Fibroblast of skin of left quadriceps (primary cell): ENCODE measurements around the gene CCDC183.
"Not testable (repeated sequence)": the region's sequence is repeated elsewhere in the genome, so short reads cannot be mapped to it uniquely, and the experiment has no call there.

ENCODE experiments used
- DNase-seq, 2 experiments: peaks; one replicate each; pipeline ENCODE4 v3.0.0-alpha.2; 2013; ENCODE audit warnings: low read depth in 2 of 2

Gene CCDC183

DNA sequence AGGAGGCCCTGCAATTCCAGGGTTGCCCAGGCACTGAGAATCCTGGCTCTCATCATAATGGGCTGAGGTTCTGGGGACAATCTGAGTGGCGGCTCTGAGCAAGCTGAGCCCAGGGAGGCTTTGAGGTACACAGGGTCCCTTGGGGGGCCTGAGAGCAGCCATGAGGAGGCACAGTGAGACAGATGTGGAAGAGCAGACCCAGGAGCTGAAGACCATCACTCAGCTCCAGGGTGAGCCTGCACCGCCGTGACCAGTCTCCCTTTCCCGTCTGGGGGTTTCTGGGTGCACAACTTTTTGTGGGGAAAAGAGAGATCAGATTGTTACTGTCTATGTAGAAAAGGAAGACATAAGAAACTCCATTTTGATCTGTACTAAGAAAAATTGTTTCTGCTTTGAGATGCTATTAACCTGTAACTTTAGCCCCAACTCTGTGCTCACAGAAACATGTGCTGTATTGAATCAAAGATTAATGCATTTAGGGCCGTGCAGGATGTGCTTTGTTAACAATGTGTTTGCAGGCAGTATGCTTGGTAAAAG lies at the start of gene CCDC183:
Gene CCDC183, plus strand, starts transcription at position 101 of the 537 bp plus-strand sequence. Its CDS starts 60 bp downstream, at position 161.
- no peak for DNase-seq

DNA sequence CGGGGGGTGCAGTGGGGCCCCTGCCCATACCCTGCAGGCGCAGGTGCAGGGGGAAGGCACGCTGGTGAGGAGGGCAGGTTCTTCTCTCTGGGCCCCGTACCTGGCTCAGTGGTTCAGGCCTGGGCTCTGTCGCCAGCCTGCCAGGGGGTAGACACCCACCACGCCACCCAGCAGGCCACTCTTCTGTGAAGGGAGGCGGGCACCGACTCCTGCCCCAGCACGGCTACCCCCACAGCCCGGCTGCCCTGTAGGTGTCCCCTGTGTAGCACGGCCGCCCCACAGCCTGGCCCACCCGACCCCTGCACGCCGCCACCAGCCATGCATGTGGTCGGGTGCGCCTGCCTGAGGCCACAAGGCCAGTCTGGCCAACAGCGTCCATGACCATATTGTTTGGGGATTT lies 49.5 kb upstream of the CCDC183 start:
- DNase-seq, result no peak

DNA sequence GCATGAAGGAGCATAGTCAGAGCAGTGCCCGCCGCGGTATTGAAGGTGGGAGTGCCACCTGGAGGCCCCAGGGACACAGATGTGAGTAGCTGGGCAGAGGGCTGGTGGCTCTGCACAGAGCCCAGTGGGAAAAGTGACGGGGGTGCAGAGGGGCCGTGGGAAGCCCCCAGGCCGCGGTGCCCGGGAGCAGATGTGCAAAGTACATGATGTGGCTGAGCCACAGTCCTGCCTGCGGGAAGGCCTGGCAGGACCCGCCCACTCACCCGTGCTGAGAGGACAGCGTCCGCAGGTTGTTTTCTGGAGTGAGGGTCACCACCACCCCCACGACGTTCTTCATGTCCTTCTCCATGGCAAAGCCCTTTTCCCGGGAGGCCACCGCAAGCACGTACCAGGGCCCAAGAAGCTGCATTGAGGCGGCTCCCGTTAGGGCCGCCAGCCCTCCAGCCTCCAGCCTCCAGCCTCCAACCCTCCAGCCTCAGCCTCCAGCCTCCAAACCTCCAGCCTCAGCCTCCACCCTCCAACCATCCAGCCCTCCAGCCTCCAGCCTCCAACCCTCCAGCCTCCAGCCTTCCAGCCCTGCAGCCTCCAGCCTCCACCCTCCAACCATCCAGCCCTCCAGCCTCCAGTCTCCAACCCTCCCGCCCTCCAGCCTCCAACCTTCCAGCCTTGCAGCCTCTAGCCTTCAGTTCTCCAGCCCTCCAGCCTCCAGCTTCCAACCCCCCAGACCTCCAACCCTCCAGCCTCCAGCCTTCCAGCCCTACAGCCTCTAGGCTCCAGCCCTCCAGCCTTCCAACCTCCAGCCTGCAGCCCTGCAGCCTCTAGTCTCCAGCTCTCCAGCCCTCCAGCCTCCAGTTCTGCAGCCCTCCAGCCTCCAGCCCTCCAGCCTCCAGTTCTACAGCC lies 48.7 kb upstream of the CCDC183 start:
- DNase-seq, result no peak

DNA sequence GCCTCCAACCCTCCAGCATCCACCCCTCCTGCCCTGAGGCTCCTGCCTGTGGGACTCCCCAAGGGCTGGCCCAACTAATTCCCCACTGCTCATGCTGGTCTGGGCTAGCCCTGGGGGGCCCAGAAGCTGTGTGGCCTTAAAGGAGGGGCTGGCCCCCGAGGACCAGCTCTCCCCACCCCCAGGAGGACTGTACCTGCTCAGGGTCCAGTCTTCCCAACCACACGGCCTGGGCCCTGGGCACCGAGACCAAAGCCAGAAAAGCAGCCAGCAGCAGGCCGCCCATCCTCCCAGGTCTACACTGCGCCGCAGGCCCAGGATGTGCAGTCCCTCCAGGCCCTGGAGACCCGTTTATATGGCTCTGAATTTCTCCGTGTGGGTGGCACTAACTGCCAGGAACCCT lies 47.9 kb upstream of the CCDC183 start, which contains the start of gene LCN6:
Gene LCN6, minus strand, starts transcription at position 325 of the 400 bp plus-strand sequence. Its CDS starts 42 bp downstream, at position 283.
- no peak for DNase-seq

DNA sequence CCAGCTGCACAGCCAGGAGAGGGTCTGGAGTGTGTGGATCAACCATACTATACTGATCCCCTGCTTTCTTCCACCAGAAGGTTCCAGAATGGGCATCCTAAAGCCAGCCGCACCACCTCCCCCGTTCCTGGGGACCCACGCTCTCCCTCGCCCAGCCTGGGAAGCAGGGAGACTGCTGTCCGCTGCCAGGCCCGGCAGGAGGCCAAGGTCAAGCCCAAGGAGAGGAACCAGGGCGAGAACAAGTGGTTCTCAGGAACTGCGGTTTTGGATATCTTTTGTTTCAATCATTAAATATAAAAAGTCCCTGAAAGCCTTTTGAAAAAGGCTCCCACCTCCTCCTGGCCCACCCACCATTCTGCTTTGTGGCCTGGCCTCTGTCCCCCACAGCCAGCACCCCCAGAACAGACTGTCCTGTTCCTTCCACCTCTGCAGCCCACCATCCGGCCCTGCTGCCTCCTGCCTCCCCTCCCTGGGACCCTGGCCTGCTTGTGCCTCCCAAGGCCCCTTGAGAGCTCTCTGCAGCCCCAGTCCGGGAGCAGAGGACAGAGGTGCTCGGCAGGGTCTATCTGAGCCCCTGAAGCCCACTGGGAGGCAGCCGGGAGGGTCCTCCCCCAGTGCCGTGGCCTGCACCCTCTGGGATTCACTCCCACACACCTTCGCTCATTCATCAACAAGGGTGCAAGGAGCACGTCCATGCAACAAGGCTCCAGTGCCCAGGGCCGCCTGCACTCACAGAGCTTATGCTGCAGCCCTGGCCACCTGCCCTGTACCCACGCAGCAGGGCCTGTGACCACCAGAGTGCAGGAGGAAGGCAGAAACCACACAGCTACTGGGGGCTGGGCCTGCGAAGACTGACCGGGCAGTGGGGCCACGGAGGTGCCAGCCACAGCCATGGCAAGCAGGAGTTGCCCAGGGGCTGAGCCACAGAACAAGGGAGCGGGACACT lies 47.2 kb upstream of the CCDC183 start:
- no peak for DNase-seq

DNA sequence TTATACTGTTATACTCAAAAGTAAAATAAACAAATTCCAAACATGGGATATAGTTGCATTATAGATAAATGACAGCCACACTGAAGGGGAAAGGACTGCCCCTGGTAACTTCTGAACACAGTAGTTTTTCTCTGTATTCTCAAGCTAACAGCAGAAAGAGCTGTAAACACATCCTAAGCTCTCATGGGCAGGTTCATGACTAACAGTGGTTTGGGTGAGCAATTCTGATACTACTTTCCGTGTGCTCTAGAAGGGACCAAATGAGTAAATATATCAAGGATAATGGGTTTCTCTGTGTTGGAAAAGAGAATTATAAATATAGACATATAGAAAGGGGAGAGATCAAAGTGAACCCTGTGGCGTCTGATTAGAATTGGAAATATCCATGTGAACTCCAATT lies 45.6 kb upstream of the CCDC183 start:
- no peak for DNase-seq

DNA sequence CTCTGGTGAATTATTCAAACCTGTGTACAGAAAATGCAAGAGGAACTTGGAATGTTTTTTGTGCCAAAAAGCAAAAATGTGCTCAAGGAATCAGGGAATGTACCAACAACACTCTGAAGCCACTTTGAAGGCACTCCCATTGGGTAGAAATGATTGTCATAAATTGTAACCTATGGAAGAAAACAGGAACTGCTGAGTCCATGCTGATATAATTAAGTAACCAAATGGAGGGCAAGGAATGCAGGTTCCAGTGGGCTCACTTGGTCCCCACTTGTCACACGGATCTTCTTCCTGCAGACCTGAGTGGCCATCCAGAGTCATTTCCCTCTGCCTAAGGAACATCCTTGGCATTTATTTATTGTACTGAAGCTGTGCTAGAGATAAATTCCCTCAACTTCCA lies 44.9 kb upstream of the CCDC183 start:
- no peak for DNase-seq

DNA sequence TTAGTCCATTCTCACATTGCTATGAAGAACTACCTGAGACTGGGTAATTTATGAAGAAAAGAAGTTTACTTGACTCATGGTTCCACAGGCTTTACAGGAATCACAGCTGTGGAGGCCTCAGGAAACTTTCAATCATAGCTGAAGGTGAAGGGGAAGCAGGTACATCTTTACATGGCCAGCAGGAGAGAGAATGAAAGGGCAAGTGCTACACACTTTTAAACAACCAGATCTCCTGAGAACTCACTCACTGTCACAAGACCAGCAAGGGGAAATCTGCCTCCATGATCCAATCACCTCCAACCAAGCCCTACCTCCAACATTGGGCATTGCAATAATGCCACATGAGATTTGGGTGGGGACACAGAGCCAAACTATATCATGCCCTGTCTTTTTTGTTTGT lies 44.3 kb upstream of the CCDC183 start:
- no peak for DNase-seq

DNA sequence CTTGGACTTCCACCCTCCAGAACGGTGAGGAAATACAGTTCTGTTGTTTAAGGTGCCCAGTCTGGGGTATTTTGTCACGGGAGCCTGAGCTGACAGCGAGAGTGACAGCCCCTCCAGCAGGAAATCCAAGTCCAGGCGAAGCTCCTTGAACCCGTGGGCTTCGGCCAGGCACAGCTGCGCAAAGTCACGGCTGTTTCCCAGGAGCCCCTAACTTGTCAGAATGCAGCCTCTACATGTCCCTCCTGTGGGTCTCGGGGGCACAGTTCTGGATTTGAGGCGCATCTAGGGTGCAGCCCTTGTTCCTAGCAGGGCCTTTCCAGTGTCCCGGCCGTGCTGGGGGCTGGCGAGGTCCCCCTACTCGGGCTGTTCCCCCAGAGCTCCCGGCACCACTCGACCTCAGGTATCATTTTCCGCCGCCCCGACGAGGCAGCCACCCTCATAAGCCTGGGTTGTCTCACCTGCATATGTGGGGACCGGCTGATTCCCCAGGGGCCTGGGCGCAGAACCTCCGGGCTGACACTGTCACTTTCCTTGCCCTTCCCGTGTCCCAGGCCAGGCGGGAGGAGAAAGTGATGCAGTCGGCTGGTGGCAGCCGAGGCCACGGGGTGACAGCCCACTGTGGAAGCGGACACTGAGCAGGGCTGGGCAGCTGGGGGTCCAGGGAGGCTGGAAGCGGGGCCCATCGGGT lies 42.6 kb upstream of the CCDC183 start:
- no peak for DNase-seq

DNA sequence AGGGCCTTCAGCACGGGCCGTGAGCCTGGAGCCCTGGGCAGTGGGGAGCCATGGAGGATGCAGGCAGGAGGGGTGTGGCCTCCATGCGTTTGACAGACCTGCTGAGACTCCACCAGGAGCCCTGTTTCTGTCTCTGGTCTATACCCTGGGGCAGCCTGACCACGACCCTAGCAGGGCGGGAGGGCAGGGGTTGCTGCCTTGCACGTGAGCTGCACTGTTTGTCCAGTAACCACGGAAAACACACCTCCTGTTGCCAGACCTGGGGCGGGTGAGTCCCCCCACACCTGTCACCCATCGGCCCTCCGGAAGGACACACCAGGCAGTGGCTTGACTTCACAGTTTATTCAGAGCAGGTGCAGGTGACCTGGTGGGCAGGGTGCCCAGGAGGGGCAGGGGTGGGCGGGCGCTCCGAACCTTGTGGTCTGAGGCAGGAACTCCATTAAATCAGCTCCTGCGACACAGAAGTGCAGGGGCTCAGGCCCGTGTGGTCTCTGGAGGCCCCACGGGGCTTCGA lies 42.0 kb upstream of the CCDC183 start:
- DNase-seq, result no peak

DNA sequence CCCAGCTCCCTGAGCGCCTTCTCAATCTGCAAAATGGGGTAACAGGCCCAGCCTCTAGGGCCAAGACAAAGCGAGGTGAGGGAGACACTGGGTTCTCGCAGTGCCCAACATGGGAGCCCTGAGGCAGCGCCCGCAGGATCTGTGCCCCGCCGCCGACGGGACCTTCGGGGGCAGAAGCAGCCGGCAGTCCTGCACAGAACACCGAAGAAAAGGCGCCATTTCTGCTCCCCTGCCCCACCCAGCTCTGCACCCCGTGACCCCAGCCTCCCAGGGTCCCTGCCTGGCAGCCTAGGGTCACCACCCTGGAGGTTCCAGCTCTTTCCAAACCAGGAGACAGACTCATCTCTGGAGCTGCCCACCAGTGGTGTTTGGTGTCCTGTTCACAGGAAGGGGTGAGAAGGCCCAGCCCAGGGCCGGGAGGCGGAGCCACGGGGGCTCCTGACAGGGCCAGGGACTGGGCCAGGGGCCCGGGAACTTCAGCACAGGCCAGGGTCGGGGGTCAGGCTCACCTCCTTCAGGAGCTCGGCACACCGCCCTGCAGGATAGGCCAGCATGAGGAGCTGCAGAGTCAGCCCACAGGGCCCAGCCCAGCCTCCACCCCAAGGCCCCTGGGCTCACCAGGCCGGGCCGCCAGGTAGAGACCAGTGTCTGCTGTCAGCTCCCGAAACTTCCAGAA lies 41.4 kb upstream of the CCDC183 start:
- no peak for DNase-seq

DNA sequence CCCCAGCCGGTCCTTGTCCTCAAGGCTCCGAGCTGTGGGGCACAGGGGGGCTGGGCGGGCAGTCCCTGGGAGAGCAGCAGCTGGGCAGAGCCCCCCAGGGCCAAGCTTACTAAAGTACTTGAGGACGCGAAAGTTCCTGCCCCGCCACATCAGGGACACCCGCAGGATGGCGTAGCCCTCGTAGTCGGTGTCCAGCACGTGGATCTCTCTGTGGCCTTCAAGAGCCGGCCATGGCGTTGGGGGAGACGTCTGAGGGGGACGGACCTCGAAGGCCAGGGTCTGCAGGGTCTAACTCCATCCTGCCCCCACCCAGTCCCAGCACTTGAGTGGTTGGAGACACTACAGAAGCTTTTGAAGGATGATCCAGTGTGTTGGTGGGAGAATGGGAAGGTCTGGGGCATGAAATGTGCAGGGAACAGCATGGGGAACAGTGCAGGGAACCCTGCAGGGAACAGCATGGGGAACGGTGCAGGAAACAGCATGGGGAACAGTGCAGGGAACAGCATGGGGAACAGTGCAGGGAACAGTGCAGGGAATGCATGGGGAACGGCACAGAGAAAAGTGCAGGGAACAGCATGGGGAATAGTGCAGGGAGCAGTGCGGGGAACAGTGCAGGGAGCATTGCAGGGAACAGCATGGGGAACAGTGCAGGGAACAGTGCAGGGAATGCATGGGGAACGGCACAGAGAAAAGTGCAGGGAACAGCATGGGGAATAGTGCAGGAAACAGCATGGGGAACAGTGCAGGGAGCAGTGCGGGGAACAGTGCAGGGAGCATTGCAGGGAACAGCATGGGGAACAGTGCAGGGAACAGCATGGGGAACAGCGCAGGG lies 40.6 kb upstream of the CCDC183 start:
- not testable (repeated sequence) for DNase-seq

DNA sequence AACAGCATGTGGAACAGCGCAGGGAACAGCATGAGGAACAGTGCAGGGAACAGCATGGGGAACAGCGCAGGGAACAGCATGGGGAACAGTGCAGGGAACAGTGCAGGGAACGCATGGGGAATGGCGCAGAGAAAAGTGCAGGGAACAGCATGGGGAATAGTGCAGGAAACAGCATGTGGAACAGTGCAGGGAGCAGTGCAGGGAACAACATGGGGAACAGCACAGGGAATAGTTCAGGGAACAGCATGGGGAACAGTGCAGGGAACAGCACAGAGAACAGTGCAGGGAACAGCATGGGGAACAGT lies 40.1 kb upstream of the CCDC183 start:
- DNase-seq, result no peak

DNA sequence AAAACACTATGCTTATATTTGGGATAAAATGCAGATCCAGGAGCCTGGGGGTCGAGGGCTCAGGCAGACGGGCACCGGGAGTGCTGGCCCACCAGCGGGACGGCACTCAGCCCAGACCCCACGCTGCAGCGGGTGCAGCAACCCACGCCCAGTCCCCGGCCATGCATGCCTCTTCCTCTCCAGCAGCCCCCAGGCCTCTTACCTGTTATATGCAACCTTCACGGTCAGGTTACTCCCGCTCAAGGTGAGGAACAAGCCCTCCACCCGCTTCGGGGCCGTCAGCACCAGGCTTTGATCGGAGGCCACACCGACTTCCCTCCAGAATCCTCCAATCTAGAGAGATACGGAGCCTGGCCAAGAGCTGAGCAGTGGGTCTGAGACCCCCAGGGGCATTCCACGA lies 39.3 kb upstream of the CCDC183 start:
- no peak for DNase-seq

DNA sequence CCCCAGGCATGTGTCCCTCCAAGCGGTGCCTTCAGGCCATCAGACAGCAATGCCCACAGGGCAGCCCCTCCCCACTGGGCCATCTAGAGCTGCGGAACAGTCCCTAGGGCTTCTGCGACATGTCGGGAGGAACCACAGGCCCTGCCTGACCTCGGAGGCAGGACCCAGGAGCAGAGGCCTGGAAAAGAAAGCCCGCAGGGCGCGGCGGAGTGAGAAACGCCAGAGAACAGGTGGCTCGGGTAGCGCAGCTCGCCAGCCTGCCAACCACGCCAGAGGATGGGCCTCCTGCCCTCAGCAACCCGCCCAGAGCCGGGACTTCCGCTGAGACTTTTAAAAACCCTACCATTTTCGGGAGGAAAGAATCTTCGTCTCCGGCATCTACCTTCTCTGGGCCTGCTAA lies 38.8 kb upstream of the CCDC183 start:
- no peak for DNase-seq

DNA sequence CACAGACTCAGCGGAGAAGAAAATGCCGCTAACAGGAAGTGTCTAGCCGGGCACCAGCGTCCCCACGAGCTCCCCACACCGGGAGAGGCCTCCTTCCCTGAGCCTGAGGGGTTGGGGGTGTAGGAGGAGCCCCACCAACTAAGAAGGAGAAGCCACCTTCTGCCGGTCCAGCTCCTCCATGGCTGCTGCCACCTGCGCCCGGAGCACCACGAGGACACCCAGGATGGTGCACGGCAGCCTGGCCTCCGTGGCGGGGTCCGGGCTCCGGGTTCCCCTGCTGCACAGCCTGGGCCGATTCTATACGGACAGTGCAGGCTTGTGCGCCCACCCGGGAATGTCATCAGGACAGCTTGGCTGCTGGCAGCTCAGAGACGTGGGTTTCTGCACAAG lies 38.4 kb upstream of the CCDC183 start:
- no peak for DNase-seq

DNA sequence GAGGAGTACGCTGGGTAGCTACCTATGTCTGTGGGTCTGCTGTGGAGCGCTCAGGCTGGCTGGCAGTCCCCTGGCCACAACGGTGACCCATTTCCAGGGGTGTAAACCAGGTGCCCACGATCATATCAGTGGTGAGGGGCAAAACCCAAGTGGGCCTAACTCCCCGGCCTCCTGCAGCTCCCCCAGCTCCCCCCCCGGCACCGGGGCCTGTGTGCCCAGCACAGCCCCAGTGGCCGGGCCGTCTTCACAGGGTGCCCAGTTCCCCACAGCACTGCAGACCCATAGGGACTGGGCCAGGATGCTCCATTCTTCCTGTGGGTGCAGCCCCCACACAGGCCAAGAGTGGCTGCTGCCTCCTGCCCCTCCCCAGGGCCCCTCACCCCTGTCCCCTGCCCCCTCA lies 37.1 kb upstream of the CCDC183 start:
- DNase-seq, result no peak

DNA sequence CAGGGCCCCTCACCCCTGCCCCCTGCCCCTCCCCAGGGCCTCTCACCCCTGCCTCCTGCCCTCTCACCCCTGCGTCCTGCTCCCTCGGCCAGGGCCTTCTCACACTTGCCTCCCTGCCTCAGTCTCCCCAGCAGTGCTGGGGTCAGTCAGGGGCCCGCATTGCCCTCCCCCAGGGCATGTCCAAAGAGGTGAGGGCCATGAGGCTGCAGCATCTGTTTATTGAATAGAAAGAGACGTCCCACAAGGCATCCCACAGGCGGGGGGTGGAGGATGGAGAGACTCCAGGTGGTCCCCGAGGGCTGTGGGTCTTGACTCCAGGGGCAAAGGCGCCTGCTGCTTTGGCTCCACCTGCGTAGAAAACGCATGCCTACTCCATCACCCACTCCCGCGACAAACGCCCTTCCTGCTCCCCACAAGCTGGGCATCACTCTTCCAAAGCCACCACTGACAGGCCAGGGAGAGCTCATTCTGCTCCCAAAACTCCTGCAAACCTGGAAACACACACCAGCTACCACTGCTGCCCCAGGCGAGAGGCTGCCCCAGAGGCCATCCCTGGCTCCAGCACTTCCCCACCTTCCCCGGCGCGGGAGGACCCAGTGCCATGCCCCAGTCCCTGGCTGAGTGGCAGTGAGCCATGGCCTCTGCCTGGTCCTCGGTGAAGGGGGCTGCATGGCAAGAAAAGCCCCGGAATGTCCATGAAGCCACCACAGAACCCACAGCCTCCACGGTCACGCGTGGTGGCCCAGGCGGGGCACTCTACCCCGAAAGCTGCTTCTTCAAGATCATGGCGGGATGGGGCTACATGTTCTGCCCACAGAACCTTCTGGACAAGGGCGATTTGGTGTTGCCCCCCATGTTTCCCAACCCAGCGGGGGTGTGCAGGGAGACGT lies 36.5 kb upstream of the CCDC183 start:
- DNase-seq, result no peak

DNA sequence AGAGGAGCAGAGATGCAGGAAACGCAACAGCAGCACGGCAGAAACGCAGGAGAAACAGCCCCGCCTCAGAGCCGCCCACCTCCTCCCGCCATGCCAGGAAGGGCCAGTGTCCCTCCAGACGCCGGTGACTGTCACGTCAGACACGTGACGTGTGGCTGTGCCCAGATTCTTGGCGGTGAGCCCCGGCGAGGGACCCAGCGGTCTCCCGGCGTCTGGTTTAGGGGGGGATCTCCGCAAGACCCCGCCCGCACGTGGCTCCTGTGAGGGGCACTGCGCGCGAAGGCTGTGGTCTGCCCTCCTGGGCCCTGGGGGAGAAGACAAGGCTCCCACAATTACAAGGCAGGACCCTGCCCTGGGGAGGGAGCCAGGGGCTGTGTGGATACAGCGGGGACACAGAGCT lies 35.7 kb upstream of the CCDC183 start:
- no peak for DNase-seq
